ENCODE measurements around the gene SSTR3. TPM values are rescaled to one million over a fixed set of nuclear protein-coding genes. Genes with fewer than 3 reads are reported as not detected.

The SSTR3 gene
- total RNA-seq, 1 experiment from 2014 or later, result not detected

- DNase-seq (ENCODE audit: low read depth in 1 of 2, low spot score in 2 of 2), result peak in 1 of 2 experiments; percentile 10
- Histone ChIP-seq H3K4me1 (replicated peaks) (peaks cover 33% of the 10 kb centered on the region), H3K36me3 (no peaks in the 10 kb centered on the region), H3K9me3 (replicated peaks) (no peaks in the 10 kb centered on the region), H3K27ac (no peak overlapping the region), H3K4me3 (no peak overlapping the region), H3K27me3 (replicated peaks) (no peaks in the 10 kb centered on the region)
Measured at GRCh38 chr22:37185646-37186227, 26.5 kb downstream of the SSTR3 start.

- no peaks in the 10 kb centered on the region for H3K27me3 ChIP-seq (replicated peaks)
- no peak for DNase-seq (ENCODE audit: low read depth in 1 of 2, low spot score in 2 of 2)
Measured at GRCh38 chr22:37184816-37185541, 27.3 kb downstream of the SSTR3 start.

GRCh38 chr22:37184380-37184755, 27.9 kb downstream of the SSTR3 start:
- Histone ChIP-seq H3K4me3 (no peak overlapping the region), H3K4me1 (replicated peaks) (peaks cover 31% of the 10 kb centered on the region), H3K9me3 (replicated peaks) (no peaks in the 10 kb centered on the region), H3K27me3 (replicated peaks) (no peaks in the 10 kb centered on the region), H3K36me3 (no peaks in the 10 kb centered on the region), H3K27ac (no peak overlapping the region)
- DNase-seq (ENCODE audit: low read depth in 1 of 2, low spot score in 2 of 2), result no peak

More at GRCh38 chr22:37184816-37185541, 27.3 kb downstream of the SSTR3 start:
- Histone ChIP-seq H3K4me3 (no peak overlapping the region), H3K9me3 (replicated peaks) (no peaks in the 10 kb centered on the region), H3K4me1 (replicated peaks) (peaks cover 33% of the 10 kb centered on the region), H3K36me3 (no peaks in the 10 kb centered on the region), H3K27ac (no peak overlapping the region)

- Histone ChIP-seq H3K27me3 (replicated peaks) (no peaks in the 10 kb centered on the region), H3K27ac (no peak overlapping the region), H3K4me3 (no peak overlapping the region), H3K9me3 (replicated peaks) (no peaks in the 10 kb centered on the region), H3K4me1 (replicated peaks) (peaks cover 24% of the 10 kb centered on the region), H3K36me3 (no peaks in the 10 kb centered on the region)
- no peak for DNase-seq (ENCODE audit: low read depth in 1 of 2, low spot score in 2 of 2)
Measured at GRCh38 chr22:37183432-37184379, 28.6 kb downstream of the SSTR3 start.

GRCh38 chr22:37182949-37183245, 29.4 kb downstream of the SSTR3 start:
- Histone ChIP-seq H3K27me3 (replicated peaks) (no peaks in the 10 kb centered on the region), H3K9me3 (replicated peaks) (no peaks in the 10 kb centered on the region), H3K4me3 (no peak overlapping the region), H3K27ac (no peak overlapping the region), H3K4me1 (replicated peaks) (peaks cover 16% of the 10 kb centered on the region), H3K36me3 (no peaks in the 10 kb centered on the region)
- no peak for DNase-seq (ENCODE audit: low read depth in 1 of 2, low spot score in 2 of 2)

GRCh38 chr22:37182101-37182948, 30.0 kb downstream of the SSTR3 start:
- no peaks in the 10 kb centered on the region for H3K27me3 ChIP-seq (replicated peaks)
- no peaks in the 10 kb centered on the region for H3K36me3 ChIP-seq
- H3K27ac ChIP-seq, result no peak overlapping the region
- H3K9me3 ChIP-seq (replicated peaks), result no peaks in the 10 kb centered on the region
- no peak overlapping the region for H3K4me3 ChIP-seq
- H3K4me1 ChIP-seq (replicated peaks), result peaks cover 10% of the 10 kb centered on the region
- DNase-seq (ENCODE audit: low read depth in 1 of 2, low spot score in 2 of 2), result no peak

- H3K27ac ChIP-seq, result no peak overlapping the region
- H3K4me1 ChIP-seq (replicated peaks), result peaks cover 6% of the 10 kb centered on the region
- DNase-seq (ENCODE audit: low read depth in 1 of 2, low spot score in 2 of 2), result no peak
- H3K27me3 ChIP-seq (replicated peaks), result no peaks in the 10 kb centered on the region
- no peak overlapping the region for H3K4me3 ChIP-seq
- no peaks in the 10 kb centered on the region for H3K36me3 ChIP-seq
- H3K9me3 ChIP-seq (replicated peaks), result no peaks in the 10 kb centered on the region
Measured at GRCh38 chr22:37181681-37182080, 30.6 kb downstream of the SSTR3 start.

- Histone ChIP-seq H3K4me3 (no peak overlapping the region), H3K27ac (no peak overlapping the region), H3K36me3 (no peaks in the 10 kb centered on the region), H3K27me3 (replicated peaks) (no peaks in the 10 kb centered on the region), H3K4me1 (replicated peaks) (0 out of 2 replicates have a peak, but pooled peaks cover 4% of the 10 kb centered on the region), H3K9me3 (replicated peaks) (no peaks in the 10 kb centered on the region)
- no peak for DNase-seq (ENCODE audit: low read depth in 1 of 2, low spot score in 2 of 2)
Measured at GRCh38 chr22:37180531-37181231, 31.6 kb downstream of the SSTR3 start.

- Histone ChIP-seq H3K9me3 (replicated peaks) (no peaks in the 10 kb centered on the region), H3K36me3 (no peaks in the 10 kb centered on the region), H3K27ac (no peak overlapping the region), H3K4me3 (no peak overlapping the region), H3K4me1 (replicated peaks) (0 out of 2 replicates have a peak, but pooled peaks cover 4% of the 10 kb centered on the region), H3K27me3 (replicated peaks) (no peaks in the 10 kb centered on the region; the same call in 1 of the 2 replicates)
- no peak for DNase-seq (ENCODE audit: low read depth in 1 of 2, low spot score in 2 of 2)
Measured at GRCh38 chr22:37179622-37180420, 32.5 kb downstream of the SSTR3 start.

GRCh38 chr22:37179126-37179470, 33.2 kb downstream of the SSTR3 start:
- Histone ChIP-seq H3K9me3 (replicated peaks) (no peaks in the 10 kb centered on the region), H3K4me3 (no peak overlapping the region), H3K36me3 (no peaks in the 10 kb centered on the region), H3K4me1 (replicated peaks) (0 out of 2 replicates have a peak, but pooled peaks cover 4% of the 10 kb centered on the region), H3K27ac (no peak overlapping the region), H3K27me3 (replicated peaks) (no peaks in the 10 kb centered on the region; the same call in 1 of the 2 replicates)
- no peak for DNase-seq (ENCODE audit: low read depth in 1 of 2, low spot score in 2 of 2)

- Histone ChIP-seq H3K27ac (no peak overlapping the region), H3K9me3 (replicated peaks) (no peaks in the 10 kb centered on the region), H3K27me3 (replicated peaks) (peaks cover 4% of the 10 kb centered on the region; the same call in 1 of the 2 replicates), H3K4me1 (replicated peaks) (0 out of 2 replicates have a peak, but pooled peaks cover 4% of the 10 kb centered on the region), H3K4me3 (no peak overlapping the region), H3K36me3 (no peaks in the 10 kb centered on the region)
- DNase-seq (ENCODE audit: low read depth in 1 of 2, low spot score in 2 of 2), result no peak
Measured at GRCh38 chr22:37178350-37179125, 33.7 kb downstream of the SSTR3 start.
